NK-92 treated with Interleukin-12 subunit alpha and Interleukin-12 subunit beta, amount 100 ng/mL, for 24 hours (cell line): ENCODE data around the gene SNAPC3.
"Not testable (repeated sequence)": the region's sequence is repeated elsewhere in the genome, so short reads cannot be mapped to it uniquely, and the experiment has no call there.

Experiments
- DNase-seq: peaks from one replicate; lab custom pipeline; 2025; lab: John Stamatoyannopoulos, UW

Gene SNAPC3

DNA sequence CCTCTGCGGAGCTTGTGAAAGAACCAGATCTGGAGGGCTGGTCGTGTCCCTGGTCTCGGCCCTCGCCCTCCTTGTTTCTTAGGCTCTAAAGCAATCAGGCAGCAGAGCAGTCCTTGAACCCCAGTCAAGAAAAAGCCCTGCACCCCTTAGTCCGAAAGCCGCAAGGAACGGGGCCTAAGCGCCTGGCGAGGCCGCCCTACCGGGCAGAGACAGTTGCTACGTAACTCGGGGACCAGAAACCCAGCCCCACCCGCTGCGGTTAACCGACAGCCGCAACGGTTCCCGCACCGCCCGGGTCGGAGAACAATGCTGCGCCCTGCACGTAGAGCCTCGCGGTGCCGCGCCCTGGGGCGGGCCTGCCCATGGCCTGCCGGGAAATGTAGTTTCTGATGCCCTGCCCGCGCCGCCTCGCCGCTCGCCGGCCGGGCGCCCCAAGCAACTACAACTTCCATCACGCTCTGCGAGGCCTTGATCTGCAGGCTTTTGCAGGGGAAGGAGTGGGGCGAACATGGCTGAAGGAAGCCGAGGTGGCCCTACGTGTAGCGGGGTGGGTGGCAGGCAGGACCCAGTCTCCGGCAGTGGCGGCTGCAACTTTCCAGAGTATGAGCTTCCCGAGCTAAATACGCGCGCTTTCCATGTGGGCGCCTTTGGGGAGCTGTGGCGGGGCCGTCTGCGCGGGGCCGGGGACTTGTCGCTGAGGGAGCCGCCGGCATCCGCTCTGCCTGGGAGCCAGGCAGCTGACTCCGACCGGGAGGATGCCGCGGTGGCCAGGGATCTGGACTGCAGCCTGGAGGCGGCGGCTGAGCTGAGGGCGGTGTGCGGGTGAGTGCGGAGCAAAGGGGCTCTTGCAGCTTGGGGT is at the start of gene SNAPC3:
TSS of gene SNAPC3 (plus strand) at position 505 of the 859 bp plus-strand sequence. CDS start at position 509, 4 bp downstream.
- peak; percentile 88 for DNase-seq

DNA sequence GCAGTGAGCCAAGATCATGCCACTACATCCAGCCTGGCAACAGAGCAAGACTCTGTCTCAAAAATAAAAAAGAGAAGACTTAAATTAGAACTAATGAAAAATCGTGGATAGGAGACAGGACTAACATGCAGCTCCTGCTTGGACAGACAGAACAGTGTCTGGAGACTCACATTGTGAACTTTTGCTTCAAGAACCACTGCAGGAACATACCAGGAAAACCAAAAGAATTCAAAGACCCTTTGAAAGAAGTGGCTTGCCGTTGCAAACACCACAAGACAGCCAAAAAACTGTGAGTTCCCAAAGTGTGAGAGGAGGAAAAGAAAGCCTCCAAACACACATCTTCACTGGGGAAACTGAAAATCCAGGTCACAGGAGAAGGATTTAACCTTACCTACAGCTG is 48.8 kb upstream of the SNAPC3 start:
- DNase-seq, result no peak

DNA sequence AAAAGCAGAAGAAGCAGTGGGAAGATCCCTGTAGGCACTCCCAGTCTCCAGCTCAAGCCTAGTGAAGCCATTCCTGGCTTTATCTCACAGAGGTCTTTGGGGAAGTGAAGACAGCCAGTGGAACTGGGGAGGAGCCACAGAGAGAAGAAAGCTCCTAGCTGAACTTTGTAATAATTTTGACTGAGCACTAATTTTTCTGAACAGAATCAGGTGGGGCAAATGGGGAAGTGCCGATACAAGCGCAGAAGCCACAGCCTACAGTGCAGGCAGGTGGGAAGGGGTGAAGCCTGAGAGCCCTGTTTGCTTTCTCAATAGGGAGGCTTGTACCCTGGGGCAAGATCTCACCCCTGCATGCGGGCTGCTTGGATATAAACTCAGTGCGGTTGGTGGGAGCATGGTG is 48.4 kb upstream of the SNAPC3 start:
- DNase-seq, result no peak

DNA sequence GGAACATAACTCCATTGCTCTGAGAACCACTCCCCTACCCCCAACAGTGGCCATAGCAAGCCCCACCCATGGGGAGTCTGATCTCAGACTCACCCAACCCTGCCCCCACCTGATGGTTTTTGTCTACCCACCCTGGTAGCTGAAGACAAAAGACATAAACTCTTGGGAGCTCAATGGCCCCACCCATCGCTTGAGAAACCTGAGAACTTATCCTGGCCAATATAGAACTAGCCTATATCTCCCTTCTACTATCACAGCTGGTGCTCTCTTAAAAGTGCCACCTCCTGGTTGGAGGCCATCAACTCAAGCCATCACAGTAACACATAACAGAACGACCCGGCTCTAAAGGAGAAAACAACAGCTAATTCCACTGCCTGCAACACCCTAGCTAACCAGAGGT is 47.9 kb upstream of the SNAPC3 start:
- no peak for DNase-seq

DNA sequence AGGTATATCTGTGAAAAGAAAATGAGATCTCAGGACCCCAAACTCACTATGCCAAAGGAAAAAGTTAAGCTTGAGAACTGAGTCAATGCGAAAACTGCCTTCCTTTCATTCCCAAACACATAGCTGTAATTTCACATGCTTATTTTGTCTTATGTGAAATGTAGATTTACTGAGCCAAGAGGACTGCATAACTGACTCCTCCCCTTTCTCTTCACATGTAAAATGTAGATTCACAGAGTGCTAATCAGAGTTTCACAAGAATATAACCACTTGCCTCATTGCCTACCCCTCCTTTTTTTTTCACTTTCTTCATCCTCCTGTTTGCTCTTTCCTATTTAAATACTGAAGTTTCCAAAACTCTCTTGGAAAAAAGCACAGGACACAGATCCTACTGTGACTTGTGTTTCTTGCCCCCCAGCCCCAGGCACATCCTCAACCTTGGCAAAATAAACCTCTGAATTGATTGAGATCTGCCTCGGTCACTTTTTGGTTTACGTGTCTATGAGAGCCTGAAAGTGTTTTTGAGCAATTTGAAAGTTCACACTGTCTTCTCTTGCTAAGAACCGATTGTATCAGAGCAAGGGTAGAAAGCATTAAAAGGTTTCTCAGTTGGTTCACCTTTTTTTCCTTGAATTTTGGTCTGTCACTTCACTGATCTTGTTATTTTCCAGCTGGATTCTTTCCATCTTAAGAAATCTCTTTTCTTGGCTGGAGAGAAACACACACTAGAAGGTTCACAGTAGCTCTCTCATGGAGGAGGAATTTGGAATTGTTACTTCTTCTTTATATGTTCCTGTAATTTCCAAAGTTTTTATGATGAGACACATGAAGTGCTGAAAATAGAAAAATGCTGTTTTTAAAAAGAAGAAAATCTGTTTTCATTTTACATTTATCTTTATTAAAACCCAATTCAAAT is 44.8 kb upstream of the SNAPC3 start:
- DNase-seq, result no peak

DNA sequence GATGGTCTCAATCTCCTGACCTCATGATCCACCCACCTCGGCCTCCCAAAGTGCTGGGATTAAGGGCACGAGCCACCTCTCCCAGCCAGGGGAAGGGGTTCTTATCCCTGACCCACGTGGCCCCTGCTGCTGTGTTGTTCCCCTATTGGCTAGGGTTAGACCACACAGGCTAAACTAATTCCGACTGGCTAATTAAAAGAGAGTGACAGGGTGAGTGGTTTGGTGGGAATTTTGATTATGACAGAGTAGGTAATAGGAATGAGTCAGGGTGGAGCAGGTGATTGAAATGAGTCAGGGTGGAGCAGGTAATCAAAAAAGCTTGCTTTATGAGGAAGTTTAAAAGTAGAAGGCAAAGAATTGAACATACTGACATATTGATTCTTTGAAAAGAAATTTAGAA is 43.4 kb upstream of the SNAPC3 start:
- DNase-seq, result not testable (repeated sequence)

DNA sequence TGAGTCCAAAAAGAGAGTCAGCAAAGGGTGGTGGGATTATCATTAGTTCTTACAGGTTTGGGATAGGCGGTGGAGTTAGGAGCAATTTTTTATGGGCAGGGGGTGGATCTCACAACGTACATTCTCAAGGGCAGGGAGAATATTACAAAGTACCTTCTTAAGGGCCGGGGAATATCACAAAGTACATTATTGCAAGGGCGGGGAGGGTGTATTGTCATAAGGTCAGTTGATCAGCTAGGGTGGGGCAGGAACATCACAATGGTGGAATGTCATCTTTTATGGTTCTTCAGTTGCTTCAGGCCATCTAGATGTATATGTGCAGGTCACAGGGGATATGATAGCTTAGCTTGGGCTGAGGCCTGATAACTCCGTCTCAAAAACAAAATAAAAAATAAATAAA is 42.8 kb upstream of the SNAPC3 start:
- not testable (repeated sequence) for DNase-seq

DNA sequence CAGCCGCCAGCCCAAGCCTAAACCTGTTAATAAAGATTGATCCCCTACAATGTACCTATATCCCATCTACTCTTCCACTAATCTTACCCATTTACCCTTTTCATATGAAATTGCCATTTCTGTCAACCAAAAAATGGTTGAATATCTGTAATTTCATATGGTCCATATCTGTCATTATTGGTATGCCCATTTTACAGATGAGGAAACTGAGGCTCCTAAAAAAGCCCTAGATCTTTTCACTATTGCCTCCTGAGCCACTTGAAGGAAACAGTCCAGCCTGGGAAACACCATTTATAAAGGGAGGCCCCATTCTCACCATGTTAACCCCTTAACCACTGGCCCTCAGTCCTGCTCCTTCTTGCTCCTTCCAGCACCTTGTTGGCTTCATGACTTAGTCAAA is 41.2 kb upstream of the SNAPC3 start:
- no peak for DNase-seq

DNA sequence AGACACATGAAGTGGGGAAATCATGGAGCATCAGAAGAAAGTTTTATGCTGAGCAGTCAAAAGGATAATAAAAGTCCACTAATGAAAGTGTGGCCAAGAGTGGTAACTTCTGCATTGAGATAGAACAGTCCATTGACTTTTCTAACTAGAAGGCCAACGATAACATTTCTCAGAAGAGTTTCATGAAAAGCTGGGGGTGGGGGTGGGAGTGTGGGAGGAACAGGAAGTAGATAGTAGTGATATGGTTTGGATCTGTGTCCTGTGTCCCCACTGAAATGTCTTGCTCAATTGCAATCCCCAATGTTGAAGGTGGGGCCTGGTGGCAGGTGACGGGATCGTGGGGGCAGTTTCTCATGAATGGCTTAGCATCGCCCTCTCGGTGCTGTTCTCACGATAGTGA is 36.2 kb upstream of the SNAPC3 start:
- no peak for DNase-seq

DNA sequence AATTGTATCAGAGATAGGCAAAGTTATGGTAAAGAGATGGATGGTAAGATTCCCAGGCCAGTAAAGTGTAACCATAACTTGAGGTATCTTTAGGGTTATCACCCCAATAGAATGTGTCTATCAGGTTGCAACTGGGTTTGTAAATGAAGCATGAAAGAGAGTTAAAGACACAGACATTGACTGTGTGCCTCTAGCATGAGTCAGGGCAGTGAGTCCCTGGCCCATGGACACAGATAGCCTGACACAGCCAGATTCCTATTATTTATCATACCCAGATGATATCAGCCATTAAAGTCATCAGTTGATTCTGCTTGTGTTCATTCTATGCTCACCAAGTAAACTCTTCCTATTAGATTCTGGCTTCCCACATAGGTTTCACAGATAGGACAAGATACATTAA is 33.5 kb upstream of the SNAPC3 start:
- no peak for DNase-seq

DNA sequence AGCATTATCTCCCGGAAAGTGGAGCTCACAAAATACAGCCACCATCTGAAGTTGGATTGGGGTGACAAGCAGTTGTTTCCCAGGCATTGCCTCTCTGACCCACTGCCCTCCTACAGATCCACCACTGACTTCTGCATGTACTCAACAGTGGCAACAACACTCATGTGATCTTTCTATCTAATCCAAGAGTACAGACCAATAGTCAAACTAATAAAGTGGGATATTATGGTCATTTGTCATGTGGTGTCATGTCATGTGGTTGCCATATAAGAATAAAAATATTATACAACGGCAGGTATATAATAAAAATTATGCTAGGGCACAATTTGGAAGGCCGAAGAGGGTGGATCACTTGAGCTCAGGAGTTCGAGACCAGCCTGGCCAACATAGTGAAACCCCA is 33.0 kb upstream of the SNAPC3 start:
- no peak for DNase-seq

DNA sequence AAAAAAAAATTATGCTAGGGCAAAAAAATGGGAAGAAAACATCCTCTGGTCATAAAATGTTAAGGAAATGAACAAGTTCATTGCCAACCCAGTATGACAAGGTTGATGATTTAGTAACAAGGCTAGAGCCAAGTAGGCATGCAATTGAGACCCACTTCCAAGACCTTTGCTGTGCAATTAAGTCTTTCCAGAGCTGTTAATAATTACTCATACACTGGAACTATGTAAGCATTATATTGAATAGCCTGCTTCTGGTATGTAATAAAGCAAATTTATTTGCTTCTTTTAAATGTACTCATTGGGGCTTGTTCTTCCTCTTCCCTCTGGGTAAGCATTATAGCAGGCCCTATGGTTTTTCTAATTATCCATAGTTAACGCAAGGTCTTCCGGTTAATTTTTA is 32.5 kb upstream of the SNAPC3 start:
- no peak for DNase-seq

DNA sequence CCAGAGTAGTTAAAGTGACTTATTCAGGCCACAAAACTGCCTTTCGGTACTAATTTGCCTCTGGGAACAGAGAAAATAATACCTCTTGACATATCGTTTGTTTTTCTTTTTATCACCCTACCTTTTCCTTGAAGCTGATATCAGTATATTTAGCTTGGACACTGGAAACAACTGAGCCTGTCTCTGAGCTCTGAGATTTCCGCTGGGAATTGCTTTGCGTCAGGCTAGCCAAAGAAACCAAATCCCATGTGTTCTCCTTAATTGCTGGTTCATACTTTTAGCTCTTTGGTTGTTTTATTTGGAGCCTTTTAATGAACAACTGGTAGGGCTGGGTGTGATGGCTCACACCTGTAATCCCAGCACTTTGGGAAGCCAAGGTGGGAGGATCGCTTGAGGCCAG is 30.3 kb upstream of the SNAPC3 start:
- no peak for DNase-seq

DNA sequence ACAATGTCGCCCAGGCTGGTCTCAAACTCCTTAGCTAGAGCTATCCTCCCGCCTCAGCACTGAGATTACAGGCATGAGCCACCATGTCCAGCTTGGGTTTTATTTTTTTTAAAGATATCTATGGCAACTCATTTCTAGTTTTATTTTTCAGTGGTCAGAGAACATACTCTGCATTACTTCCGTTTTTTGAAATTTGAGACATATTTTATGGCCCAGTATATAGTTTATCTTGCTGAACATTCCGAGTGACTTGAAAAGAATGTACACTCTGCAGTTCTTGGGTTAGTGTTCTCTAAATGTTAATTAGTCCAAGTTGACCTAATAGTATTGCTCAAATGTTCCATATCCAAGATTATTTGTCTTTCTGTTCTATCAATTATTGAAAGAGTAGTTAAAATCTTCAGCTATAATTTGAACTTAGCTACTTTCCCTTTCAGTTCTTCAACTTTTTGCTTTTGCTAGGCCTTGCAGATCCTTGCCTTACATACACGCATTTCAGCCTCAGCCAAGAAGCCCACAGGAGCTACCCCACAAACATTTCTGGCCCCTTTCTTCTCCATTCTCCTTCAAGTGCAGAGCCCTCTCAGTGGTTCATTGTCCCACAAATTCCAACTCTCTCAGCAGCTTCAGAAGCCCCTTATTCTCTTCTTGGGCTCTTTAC is 22.3 kb upstream of the SNAPC3 start:
- no peak for DNase-seq

DNA sequence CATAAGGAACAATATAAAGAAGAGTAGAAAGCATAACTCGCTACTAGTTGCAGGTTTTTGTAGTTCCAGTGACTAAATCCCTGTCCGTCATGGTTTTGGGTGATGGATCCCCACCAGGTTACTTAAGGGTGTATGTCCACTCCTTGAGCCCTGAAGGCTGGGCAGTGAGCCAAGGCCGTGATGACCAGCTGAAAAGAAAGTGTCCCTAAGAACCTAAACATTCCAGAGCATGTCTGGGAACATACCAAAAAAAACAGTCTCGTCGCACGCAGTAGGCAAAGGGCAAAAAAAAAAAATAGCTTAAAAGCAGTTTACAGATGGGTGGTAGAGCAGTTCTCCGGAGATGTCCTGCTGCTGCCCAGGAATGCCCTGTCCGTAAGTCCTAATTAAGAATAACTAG is 21.4 kb upstream of the SNAPC3 start:
- no peak for DNase-seq

DNA sequence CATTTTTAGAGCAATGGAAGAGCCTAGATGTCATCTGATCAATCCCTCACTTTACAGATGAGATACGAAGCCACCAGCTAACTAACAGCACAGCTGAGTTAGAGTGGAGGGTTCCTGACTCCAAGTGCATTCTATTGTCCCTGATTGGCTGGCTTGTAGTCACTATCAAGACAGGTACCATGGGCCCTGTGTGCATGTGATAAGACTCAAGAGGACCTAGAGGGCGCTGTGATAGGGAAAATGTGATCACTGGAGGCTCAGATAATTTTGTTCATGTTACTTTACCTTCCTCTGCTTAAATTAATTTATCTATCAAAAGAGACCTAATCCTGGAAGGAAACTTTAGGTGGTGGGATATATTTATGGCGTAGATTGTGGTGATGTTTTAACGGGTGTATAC is 19.5 kb upstream of the SNAPC3 start:
- DNase-seq, result no peak

DNA sequence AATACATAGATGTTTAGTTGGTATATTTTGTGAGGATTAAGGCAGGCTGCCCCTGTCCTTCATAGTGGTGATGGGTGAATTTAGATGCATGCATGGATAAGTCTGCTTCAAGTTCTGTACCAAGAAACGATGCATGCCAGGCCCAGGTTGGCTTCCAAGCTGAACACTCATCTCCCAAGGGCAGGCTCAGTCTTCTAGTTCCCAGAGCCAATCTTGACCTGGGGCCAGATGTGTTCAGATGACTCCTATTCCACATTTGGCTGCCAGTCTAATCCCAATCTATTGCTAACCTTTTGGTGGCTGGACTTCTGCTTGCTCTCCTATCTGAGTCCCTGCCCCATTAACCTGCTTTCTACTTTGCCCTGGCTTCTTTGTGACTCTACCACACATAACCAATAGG is 18.5 kb upstream of the SNAPC3 start:
- no peak for DNase-seq

DNA sequence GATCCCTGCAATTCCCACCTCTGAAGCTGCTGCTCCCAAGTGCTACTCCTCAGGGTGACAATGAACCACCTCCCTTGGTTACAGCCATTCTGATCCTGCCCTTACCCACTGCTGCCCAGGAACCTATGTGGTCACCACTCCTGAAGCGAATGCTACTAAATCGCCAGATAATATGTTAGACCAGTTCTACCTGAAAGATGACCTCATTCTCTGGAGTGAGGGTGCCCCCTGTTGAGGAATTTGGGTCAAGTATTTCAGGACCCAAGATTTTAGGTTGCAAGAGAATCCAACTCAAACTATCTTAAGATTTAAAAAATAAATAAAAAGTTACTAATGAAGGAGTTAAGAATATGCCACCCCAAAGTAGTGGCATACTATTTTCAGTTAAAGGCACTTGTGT is 5.8 kb upstream of the SNAPC3 start:
- no peak for DNase-seq

DNA sequence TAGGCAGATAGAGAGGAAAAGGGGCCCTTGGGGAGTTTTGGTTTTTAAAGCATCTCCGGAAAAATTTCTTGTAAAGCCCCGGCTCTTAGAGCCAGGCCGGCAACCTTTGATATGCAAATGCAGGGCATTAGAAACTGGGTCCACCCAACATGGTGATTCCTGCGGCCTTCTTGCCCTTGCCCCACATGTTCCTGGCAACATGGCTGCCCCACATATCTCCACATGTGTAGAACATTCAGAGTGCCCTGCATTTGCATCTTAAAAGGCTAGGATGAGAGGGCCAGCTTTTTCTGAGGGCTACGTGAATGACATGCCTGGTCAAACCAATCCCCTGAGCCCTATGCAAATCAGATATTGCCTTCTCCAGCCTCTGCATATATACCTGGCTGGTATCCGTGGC is 5.0 kb upstream of the SNAPC3 start:
- DNase-seq, result no peak

DNA sequence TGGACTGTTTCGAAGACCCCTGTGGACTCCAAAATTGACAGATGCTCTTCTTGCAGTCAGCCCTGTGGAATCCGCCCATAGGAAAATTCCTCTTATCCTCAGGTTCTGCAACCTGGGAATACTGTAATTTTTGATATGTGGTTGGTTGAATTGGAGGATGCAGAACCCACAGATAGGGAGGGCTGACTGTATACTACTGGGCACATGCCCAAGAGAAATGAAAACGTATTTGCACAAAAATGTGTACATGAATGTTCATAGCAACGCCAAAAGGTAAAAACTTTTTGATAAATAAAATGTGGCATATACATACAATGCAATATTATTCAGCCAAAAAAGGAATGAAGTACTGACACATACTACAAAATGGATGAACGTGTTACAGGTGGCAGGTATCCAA is 1.9 kb upstream of the SNAPC3 start:
- no peak for DNase-seq

DNA sequence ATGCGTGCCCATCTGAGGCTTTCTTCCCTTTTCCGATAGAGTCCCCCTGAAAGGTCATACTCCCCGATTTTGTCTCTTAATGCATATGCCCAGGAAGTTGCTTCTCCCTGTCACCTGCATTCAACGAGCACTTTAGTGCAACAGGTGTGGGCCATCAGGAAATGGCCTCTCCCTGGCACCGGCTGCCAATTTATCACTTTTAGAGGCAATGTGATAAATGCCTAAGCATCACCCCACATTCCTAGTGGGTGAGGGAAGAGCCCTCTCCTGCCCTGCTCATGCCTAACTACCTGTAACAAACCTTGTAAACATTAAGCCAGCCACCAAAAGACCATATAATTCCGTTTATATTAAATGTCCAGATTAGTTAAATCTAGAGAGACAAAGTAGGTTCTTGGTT is 1.1 kb upstream of the SNAPC3 start:
- no peak for DNase-seq

DNA sequence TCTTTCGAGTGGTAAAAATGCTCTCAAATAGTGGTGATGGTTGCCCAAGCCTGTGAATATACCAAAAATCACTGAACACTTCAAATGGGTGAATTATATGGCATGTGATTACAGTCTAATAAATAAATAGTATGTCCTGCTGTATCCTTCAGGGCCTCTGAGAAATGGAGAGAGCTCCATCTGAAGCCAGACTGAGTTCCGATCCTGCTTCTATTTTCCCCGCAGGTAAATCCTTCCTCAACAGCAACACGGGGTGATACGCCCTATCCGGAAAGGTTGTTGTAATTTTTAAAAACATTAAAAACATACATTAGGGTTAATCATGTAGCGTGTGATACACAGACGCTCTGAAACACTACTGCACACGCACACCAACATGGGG is 695 bp upstream of the SNAPC3 start:
- no peak for DNase-seq
